Suppressor macrophage treated with lipopolysaccharide for 4 hours (primary cell): Measurements from ENCODE around the gene DPF3.

Experiments
- DNase-seq: peaks from one replicate; pipeline ENCODE4 v3.0.0-alpha.2; 2020

Gene DPF3

DNA sequence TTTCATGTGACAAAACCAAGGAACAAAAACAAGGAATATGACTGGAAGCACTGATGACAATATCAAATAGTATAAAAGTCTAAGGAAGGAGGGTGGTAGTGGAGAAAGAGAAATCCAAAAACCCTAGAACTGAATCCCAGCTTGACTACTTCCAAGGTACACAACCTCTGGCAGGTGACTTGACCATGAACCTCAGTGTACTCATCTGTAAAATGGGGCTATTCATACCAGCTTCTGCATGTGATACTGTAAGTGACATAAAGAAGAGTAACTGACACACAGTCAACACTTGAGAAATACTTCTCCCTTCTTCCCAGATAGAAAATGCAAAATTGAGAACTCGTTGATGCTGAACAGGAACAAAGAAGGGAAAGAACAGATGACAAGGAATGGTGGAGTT, 10.3 kb upstream of the DPF3 start:
- DNase-seq = no peak

DNA sequence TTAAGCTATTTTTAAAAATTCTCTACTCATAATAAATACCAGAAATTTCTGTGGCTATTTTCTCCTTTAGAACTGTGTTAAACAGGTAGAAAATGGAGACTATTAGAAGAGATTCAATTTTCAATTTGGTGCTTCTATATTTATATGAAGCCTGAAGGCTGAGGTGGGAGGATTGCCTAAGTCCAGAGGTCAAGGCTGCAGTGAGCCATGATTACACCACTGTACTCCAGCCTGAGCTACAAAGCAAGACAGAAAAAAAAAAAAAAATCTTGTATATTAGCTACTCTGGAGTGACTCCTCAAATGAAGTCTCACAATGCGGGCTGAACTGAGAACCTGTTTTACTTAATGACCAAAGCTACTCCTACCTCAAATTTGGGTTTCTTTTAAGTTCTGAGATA, 9.8 kb upstream of the DPF3 start:
- peak; percentile 43 for DNase-seq

DNA sequence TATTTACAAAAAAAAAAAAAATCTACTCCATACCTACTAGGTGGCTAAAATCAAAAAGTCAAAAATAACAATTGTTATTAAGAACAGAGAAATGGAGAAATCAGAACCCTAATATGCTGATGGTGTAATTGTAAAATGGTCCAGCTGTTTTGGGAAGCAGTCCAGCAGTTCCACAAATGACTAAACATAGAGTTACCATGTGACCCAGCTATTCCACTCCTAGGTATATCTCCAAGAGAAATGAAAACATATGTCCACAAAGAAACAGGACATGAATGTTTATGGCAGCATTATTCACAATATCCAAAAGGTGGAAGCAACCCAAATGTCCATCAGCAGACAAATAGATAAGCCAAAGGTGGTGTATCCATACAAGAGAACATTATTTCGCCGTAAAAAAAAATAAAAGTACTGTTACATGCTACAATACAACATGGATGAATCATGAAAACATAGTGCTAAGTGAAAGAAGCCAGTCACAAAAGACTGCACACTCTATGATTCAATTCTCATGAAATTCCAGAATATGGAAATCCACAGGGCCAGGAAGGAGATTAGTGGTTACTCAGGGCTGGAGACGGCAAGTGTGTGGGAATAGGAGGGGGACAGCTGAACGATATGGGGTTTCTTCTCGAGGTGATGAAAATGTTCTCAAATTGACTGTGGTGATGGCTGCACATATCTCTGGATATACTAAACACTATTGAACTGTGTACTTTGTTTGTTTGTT, 9.1 kb upstream of the DPF3 start:
- DNase-seq = no peak

DNA sequence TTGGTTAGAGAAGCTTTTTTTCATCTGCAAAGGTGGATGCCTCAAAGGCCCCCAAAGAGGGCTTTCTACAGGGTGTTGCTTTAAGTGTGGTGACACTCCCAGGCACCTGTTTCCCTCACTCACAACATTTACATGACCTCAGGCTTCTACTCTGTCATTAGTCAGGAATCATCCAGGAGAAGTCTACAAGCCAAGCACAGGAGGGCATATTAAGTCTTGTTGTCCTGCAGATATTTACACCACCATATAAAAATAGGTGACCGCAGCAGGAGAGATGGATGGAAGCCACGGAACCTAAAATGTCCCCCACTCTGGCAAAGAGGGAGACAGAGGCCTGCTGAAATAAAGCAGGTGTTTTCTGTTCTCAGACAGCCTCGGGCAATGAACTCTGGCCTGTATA, 7.5 kb upstream of the DPF3 start:
- no peak for DNase-seq

DNA sequence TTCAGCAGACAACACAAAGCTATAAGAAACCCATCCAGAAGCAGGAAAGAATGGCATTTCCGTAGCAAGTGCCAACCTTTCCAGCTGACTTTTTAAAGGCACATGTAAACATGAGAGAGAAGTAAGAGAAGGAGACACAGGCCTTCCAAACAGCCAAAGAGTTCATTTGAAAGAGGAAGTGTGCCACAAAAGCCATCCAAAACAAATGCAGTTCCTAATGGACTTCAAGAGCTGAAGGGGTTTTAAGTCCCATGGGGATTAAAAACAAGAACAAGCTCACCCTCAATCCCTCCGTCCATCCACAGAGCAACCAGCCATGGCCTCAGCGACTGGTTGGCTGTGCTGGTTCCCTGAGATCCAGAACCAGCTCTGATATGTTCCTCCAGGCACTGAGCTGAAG, 4.5 kb upstream of the DPF3 start:
- DNase-seq = no peak

DNA sequence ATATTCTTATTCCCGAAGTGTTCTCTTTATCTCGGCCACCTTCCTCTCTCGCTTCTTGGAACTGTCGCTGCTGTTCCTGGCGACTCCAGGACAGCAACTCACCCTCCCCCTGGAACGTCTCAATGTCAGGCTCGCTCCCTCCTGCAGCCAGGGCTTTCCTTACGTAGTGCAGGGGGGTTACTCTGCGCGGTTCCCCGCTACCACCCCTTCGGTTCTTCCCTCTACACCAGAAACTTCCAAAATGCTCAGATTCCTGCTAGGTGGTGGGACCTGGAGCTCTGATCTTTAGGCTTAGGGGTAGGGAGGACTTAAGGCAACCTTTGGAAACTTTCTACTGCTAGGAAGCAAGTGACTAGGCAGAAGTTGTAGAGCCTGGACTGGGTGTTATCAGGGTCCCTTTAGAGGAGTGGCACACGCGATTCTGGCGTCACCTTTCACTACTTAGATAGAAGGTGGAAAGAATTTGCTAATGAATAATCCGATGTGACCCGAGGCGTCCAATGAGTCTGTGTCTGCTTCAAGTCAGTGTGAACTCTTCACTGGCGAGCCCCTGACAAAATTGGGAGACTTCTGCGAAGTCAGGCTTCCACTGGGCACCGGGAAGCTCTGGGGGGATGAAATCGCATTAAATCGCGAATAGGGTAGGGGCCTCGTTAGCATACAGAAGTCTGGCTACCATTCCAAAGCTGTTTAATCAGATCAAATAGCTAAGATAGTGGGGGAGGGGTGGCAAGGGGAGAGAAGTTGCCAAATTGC, 900 bp upstream of the DPF3 start:
- DNase-seq = no peak

DNA sequence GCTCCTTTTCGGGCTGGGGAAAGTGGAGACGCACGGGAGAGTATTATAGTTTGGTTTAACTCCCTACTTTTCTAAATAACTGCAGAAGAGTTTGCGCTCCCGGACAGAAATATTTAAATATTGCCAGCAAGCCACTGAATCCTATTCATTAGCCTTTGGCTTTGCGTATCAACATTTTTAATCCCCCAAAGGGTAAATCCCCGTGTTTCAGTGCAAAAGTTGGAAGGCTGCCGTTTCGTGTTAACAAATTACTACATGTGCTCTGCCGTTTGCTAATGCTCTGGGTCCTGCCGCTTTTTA, 372 bp upstream of the DPF3 start:
- no peak for DNase-seq

- DNase-seq = no peak
Observed at GRCh38 chr14:72892879-72893635, 844 bp downstream of the DPF3 start.

- DNase-seq = no peak
Observed at GRCh38 chr14:72892103-72892878, 1.6 kb downstream of the DPF3 start.

GRCh38 chr14:72891666-72892102, 2.2 kb downstream of the DPF3 start:
- DNase-seq = no peak

DNA sequence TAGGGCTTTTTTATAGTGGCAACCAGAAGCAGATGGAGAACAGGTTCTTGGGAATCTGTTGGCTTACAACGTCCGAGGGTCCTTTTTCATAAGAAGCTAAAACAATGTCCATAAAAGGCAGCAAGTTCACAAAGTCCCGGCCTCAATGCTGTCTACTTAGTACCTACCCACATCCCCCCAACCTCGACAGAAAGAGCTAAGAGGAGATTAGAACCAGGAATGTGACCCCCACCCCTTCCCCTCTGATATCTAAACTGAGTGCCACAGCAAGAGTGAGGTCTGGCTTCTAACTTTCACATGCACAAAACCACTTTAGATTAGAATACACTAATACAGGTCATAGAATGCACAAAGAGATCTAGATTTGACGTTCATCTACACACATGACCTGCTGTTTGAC, 4.5 kb downstream of the DPF3 start:
- DNase-seq = no peak

DNA sequence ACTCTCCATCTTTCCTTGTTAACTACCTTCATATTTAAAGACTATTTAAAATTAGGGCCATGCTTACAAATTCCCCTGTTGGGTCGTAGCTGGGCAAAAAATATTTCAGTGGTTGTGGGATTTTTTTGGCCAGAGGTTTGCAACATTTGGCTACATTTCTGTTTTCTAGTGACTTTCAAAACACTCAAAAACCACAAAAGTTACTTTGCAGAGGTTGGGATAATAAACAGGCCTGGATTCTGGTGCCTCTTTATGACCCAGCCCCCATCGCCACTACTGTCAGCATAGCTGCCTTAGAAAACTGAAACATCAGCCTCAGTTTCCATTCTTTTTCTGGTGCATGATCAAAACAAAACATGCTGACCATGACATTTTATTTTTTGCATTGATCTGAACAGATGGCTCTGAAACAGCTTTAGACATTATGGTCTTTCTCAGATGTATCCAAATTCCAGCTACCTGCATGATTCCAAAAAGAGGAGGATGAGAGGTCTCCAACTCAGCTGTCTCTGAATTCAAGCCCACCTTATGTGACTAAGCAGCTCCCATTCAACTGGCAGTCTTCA, 5.2 kb downstream of the DPF3 start:
- no peak for DNase-seq

DNA sequence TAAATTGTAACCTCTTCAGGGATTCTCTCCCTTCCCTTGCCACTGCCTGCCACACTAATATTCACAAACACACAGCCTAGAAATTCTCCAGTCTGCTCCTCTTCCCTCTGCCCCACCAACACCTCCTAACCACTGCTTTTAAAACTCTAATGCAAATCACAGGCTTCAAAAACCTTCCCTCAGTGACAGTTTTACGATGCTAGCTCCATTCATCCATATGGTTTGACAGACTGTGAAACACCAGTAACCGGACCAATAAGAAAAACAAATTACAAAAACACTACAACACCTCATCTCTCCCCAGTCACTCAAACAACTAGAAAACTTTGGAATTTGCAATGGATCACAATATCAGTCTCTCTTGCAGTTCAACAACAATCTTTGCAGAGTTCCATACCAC, 5.7 kb downstream of the DPF3 start:
- DNase-seq = no peak

- no peak for DNase-seq
Observed at GRCh38 chr14:72887514-72887913, 6.4 kb downstream of the DPF3 start.

DNA sequence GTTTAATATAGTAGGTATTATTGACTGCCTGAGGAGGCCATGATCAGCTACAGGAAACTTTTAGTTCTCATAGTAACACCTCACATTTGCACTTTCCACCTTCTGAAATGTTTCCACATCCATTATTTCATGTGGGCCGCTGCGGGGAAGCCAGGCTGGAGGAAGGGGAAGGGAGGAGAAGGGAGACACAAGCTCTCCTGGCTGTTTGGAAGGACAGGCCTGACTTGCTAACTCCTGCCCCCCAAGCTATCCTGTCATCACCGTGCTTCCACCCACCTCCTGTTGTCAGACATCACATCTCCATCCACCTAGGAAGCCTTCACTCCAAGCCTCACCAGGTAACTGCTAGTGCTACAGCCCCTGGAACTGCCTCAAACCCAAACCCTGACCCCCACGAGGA, 9.5 kb downstream of the DPF3 start:
- DNase-seq = no peak

- peak; percentile 41 for DNase-seq
Observed at GRCh38 chr14:72883961-72884360, 9.9 kb downstream of the DPF3 start.

DNA sequence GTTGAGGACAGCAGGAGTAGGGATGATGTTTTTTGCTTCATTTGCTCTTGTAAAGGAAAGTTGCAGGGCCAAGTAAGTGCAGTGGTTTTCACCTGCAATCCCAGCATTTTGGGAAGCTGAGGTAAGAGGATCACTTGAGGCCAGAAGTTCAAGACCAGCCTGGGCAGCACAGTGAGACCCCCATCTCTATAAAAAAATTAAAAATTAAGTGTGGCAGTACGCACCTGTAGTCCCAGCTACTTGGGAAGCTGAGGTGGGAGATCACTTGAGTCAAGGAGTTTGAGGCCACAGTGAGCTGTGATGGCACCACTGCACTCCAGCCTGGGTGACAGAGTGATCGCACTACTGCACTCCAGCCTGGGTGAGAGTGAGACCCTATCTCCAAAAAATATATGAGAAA, 10.8 kb downstream of the DPF3 start:
- DNase-seq = no peak

GRCh38 chr14:72882463-72882862, 11.4 kb downstream of the DPF3 start:
- no peak for DNase-seq

- no peak for DNase-seq
Observed at GRCh38 chr14:72882047-72882446, 11.9 kb downstream of the DPF3 start.

- DNase-seq = no peak
Observed at GRCh38 chr14:72881543-72881942, 12.4 kb downstream of the DPF3 start.

- DNase-seq = peak; percentile 33
Observed at GRCh38 chr14:72880820-72881219, 13.1 kb downstream of the DPF3 start.

- DNase-seq = no peak
Observed at GRCh38 chr14:72880164-72880563, 13.7 kb downstream of the DPF3 start.

DNA sequence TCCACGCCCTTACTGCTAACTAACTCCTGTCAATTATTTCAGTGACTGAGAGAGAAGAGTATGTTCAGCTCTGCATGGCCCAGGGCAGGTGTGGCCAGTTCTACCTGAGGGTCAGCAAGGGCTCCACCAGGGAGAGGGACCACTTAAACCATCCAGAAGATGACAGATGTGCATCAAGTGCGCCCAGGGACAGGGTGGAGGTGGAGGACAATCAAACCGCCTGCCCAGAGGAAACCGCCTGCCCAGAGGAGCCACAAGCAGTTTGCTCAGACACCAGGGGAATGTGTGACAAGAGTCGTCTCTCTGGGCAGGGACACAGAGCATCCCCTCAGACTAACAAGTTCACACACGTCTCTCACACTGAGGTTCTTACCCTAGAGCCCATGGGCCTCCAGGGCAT, 14.5 kb downstream of the DPF3 start:
- no peak for DNase-seq
